ENCODE measurements around the gene WRNIP1. TPM values are rescaled to one million over a fixed set of nuclear protein-coding genes. Genes with fewer than 3 reads are reported as not detected.

The WRNIP1 gene
- total and polyA plus RNA-seq, 9 of the 15 experiments (the other 6 are each of a cell fraction or from before 2014, with no cell fraction given), result 13.2 to 63.6 (median 48.6) TPM

DNA sequence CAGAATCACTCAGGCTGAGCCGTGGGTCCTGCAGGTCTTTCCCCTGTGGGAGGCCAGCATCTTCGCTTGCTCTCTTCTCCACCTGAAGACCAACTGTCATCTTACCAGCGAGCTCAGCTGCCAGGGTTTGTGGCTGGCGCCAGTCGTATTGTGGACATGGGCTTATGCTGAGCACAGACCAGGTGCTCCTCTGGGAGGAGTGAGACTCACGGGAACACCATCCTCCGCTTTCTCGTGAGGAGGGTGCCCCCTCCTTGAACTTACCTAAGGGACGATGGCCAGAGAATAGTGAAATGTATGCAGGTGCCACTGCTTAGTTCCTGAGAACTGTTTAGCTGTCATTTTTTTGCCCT is 17.1 kb downstream of the WRNIP1 start:
- 87% methylated on average over 9 of the region's 9 CpGs for WGBS (ENCODE audit: insufficient coverage, low coverage, missing lambda C conversion rate)
- CTCF ChIA-PET (ENCODE audit: low intra/inter-chr PET ratio), result no interaction called here
- H3K79me2 ChIP-seq (ENCODE audit: control insufficient read depth, insufficient read depth, low read length), result peaks cover 63% of the 10 kb centered on the region

GRCh38 chr6:2782825-2783187 is 17.6 kb downstream of the WRNIP1 start:
- in situ Hi-C loops (cut with MboI) (loop anchor here (10.0 kb wide), 1 partner anchor 272 kb away; no protein-coding TSS in a partner anchor), intact Hi-C loops (cut with micrococcal nuclease) (no loop called here)
- H3K4me1 ChIP-seq (replicated peaks in 1 of 2; ENCODE audit: control insufficient read depth in 2 of 2, insufficient read depth in 2 of 2, low read length in 2 of 2), result peaks cover 19 to 20% of the 10 kb centered on the region in 2 experiments
- H3K27ac ChIP-seq (ENCODE audit: extremely low read depth, low read depth, low read length), result peak overlapping the region; percentile 61
- peaks cover 86% of the 10 kb centered on the region for H3K36me3 ChIP-seq (ENCODE audit: control insufficient read depth, insufficient read depth, low read length)
- H4K20me1 ChIP-seq (replicated peaks; ENCODE audit: control insufficient read depth, insufficient read depth, low read length), result 0 out of 2 replicates have a peak, but pooled peaks cover 5% of the 10 kb centered on the region
- TF ChIP-seq, protein P1, sequence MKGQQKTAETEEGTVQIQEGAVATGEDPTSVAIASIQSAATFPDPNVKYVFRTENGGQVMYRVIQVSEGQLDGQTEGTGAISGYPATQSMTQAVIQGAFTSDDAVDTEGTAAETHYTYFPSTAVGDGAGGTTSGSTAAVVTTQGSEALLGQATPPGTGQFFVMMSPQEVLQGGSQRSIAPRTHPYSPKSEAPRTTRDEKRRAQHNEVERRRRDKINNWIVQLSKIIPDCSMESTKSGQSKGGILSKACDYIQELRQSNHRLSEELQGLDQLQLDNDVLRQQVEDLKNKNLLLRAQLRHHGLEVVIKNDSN (CRISPR knock-in tag; IDR thresholded peaks at IDR 0.05), result 0 out of 2 replicates have a peak, but pooled peaks have one; percentile 22
- TF ChIP-seq RBBP5 (IDR thresholded peaks at IDR 0.05; ENCODE audit: borderline replicate concordance, insufficient read depth, low read length, poor library complexity, severe bottlenecking) (peak; percentile 11), BDP1 (IDR thresholded peaks at IDR 0.05; ENCODE audit: insufficient read depth, insufficient read length) (no peak), CXXC5 (CRISPR knock-in tag; IDR thresholded peaks at IDR 0.05) (0 out of 2 replicates have a peak, but pooled peaks have one; percentile 6), JUN (IDR thresholded peaks at IDR 0.05; ENCODE audit: borderline replicate concordance, low read depth, low read length) (no peak), JUN (CRISPR knock-in tag; IDR thresholded peaks at IDR 0.05; ENCODE audit: borderline replicate concordance) (0 out of 2 replicates have a peak, but pooled peaks have one; percentile 52), UBTF (IDR thresholded peaks at IDR 0.05; ENCODE audit: borderline replicate concordance in 1 of 2, low read depth in 2 of 2, low read length in 2 of 2) (no peak)
- WGBS (ENCODE audit: insufficient coverage, low coverage, missing lambda C conversion rate), result 62% methylated on average over 10 of the region's 10 CpGs
- ATAC-seq (no peak; the same call in 2 of the 3 replicates), FAIRE-seq (no peak), DNase-seq (ENCODE audit: extremely low read depth in 1 of 4, low spot score in 3 of 4) (no peak)
- no peaks in the 10 kb centered on the region for H3K9me1 ChIP-seq (ENCODE audit: control insufficient read depth, insufficient read depth, low read length)
- ChIA-PET POLR2A (interaction anchor here (0.9 to 9.0 kb wide), 9 partner anchors 8 to 331 kb away, joined by 3 to 151 read pairs (median 4); partner anchors contain the start of genes RIPK1 and WRNIP1), CTCF (ENCODE audit: low intra/inter-chr PET ratio) (no interaction called here)
- no peak overlapping the region for H3K4me3 ChIP-seq
- peak overlapping the region; percentile 57 to 87 for H3K9ac ChIP-seq (ENCODE audit: insufficient read depth in 1 of 2, low read depth in 2 of 2, low read length in 2 of 2)
- H3K9me3 ChIP-seq (replicated peaks; ENCODE audit: control insufficient read depth, insufficient read depth, low read depth, low read length), result no peaks in the 10 kb centered on the region
- BruUV-seq (replicated peaks), result no TSS peak
- peaks cover 59% of the 10 kb centered on the region for H3K79me2 ChIP-seq (ENCODE audit: control insufficient read depth, insufficient read depth, low read length)
- peak overlapping the region; percentile 81 for H3K4me2 ChIP-seq (ENCODE audit: insufficient read depth, low read length)
- H3K27me3 ChIP-seq (ENCODE audit: control insufficient read depth in 2 of 2, insufficient read depth in 2 of 2, low read length in 2 of 2), result no peaks in the 10 kb centered on the region
- peak overlapping the region; percentile 92; the same call in 1 of the 2 replicates for H2AFZ ChIP-seq (ENCODE audit: low read depth, low read length)

More for the DNA sequence above, 17.1 kb downstream of the WRNIP1 start:
- Histone ChIP-seq H3K4me1 (replicated peaks in 1 of 2; ENCODE audit: control insufficient read depth in 2 of 2, insufficient read depth in 2 of 2, low read length in 2 of 2) (peaks cover 19 to 20% of the 10 kb centered on the region in 2 experiments), H3K4me3 (no peak overlapping the region), H4K20me1 (replicated peaks; ENCODE audit: control insufficient read depth, insufficient read depth, low read length) (0 out of 2 replicates have a peak, but pooled peaks cover 5% of the 10 kb centered on the region), H3K4me2 (ENCODE audit: insufficient read depth, low read length) (no peak overlapping the region; the same call in 1 of the 2 replicates), H3K9me1 (ENCODE audit: control insufficient read depth, insufficient read depth, low read length) (no peaks in the 10 kb centered on the region), H3K9ac (ENCODE audit: insufficient read depth in 1 of 2, low read depth in 2 of 2, low read length in 2 of 2) (peak overlapping the region in 1 of 2 experiments; percentile 30; a peak in 2 of 4 replicates), H2AFZ (ENCODE audit: low read depth, low read length) (no peak overlapping the region), H3K27me3 (ENCODE audit: control insufficient read depth in 2 of 2, insufficient read depth in 2 of 2, low read length in 2 of 2) (no peaks in the 10 kb centered on the region), H3K36me3 (ENCODE audit: control insufficient read depth, insufficient read depth, low read length) (peaks cover 88% of the 10 kb centered on the region), H3K9me3 (replicated peaks; ENCODE audit: control insufficient read depth, insufficient read depth, low read depth, low read length) (no peaks in the 10 kb centered on the region), H3K27ac (ENCODE audit: extremely low read depth, low read depth, low read length) (peak overlapping the region; percentile 61; the same call in 1 of the 3 replicates)
- POLR2A ChIA-PET, result interaction anchor here (0.6 to 9.0 kb wide), 8 partner anchors 9 to 206 kb away, joined by 3 to 151 read pairs (median 4); partner anchors contain the start of gene WRNIP1
- no peak for FAIRE-seq
- DNase-seq (ENCODE audit: extremely low read depth in 1 of 4, low spot score in 3 of 4), result no peak
- ATAC-seq, result no peak
- no TSS peak for BruUV-seq (replicated peaks)
- in situ Hi-C loops (cut with MboI), result loop anchor here (10.0 kb wide), 1 partner anchor 272 kb away; no protein-coding TSS in a partner anchor
- intact Hi-C loops (cut with micrococcal nuclease), result no loop called here
- TF ChIP-seq CBFA2T3 (IDR thresholded peaks at IDR 0.05), result no peak
- peak; percentile 89 for TF ChIP-seq ZNF263 (CRISPR knock-in tag; IDR thresholded peaks at IDR 0.05; ENCODE audit: borderline replicate concordance)
- TF ChIP-seq SREBF1 (IDR thresholded peaks at IDR 0.05; ENCODE audit: borderline replicate concordance, low read depth, low read length), result no peak
- peak; percentile 9 for TF ChIP-seq TBP (optimal IDR thresholded peaks at IDR 0.05; ENCODE audit: low read depth, low read length)
